Suprapubic skin (tissue), 4 donors: ENCODE measurements around the gene TWIST2. TPM values are rescaled to one million over a fixed set of nuclear protein-coding genes. Genes with fewer than 3 reads are reported as not detected.

Experiments used
- DNase-seq, 2 donors: peaks; one replicate each; pipeline ENCODE4 v3.0.0-alpha.2; 2019; ENCODE audit warnings: low spot score in 2 of 2
- H3K27ac ChIP-seq: fragments of 200-600 bp; sonication (generic); one replicate; pipeline ENCODE4 v1.5.1; 2019
- H3K27me3 ChIP-seq: fragments of 200-600 bp; sonication (generic); one replicate; pipeline ENCODE4 v1.5.1; 2019
- H3K36me3 ChIP-seq: fragments of 200-600 bp; sonication (generic); one replicate; pipeline ENCODE4 v1.5.1; 2019
- H3K4me1 ChIP-seq: fragments of 200-600 bp; sonication (generic); one replicate; pipeline ENCODE4 v1.5.1; 2019
- H3K4me3 ChIP-seq: fragments of 200-600 bp; sonication (generic); one replicate; pipeline ENCODE4 v1.5.1; 2019; ENCODE audit warnings: mild to moderate bottlenecking
- H3K9me3 ChIP-seq: fragments of 200-600 bp; sonication (generic); one replicate; pipeline ENCODE4 v1.5.1; 2019
- EP300 ChIP-seq: sonication (generic); formaldehyde crosslinking; IDR thresholded peaks from one replicate; pipeline ENCODE4 v1.6.1; 2017; ENCODE audit warnings: antibody characterized with exemption
- POLR2A ChIP-seq, 2 donors: fragments of 450-650 bp; IDR thresholded peaks; one replicate each; pipeline ENCODE4 v1.6.1; 2017; ENCODE audit warnings: antibody characterized with exemption in 2 of 2, mild to moderate bottlenecking in 2 of 2, moderate library complexity in 2 of 2
- POLR2AphosphoS5 ChIP-seq, 3 donors: sonication (generic); formaldehyde crosslinking; IDR thresholded peaks; one replicate each; pipeline ENCODE4 v1.6.1; 2017; ENCODE audit warnings: antibody characterized with exemption in 3 of 3
- WGBS: methylation state at CpG from one replicate; pipeline ENCODE4 v1.1.5; 2018; 5-methylcytosine and 5-hydroxymethylcytosine counted together
- total RNA-seq, 4 donors: library from RNA; depleted of rRNA; stranded (reverse); fragments of >200 nt; gene quantifications; one replicate each; pipeline ENCODE4 v1.1.0, GENCODE V29; 2016
- TF ChIP-seq, protein P1 (sequence below), 2 donors: fragments of 200-600 bp in 1 of 2; fragments of 450-650 bp in 1 of 2; sonication (generic) in 1 of 2; IDR thresholded peaks; one replicate each; pipeline ENCODE4 v1.5.1; 2016 to 2019; ENCODE audit warnings: antibody characterized with exemption in 2 of 2, mild to moderate bottlenecking in 1 of 2, moderate library complexity in 1 of 2

The TWIST2 gene
- total RNA-seq, 4 donors from 2014 or later: 14.7 to 72.7 (median 30.4) TPM

- H3K4me1 ChIP-seq: no peaks in the 10 kb centered on the region
- DNase-seq: no peak
- H3K9me3 ChIP-seq: no peaks in the 10 kb centered on the region
- H3K27ac ChIP-seq: no peak overlapping the region
- peaks cover 14% of the 10 kb centered on the region for H3K27me3 ChIP-seq
- H3K4me3 ChIP-seq: no peak overlapping the region
- 71% methylated on average over 15 of the region's 16 CpGs for WGBS
- no peaks in the 10 kb centered on the region for H3K36me3 ChIP-seq
- TF ChIP-seq POLR2AphosphoS5 (IDR thresholded peaks at IDR 0.05) (no peak), EP300 (no peak), POLR2A (IDR thresholded peaks at IDR 0.05) (no peak)
- TF ChIP-seq, protein P1, sequence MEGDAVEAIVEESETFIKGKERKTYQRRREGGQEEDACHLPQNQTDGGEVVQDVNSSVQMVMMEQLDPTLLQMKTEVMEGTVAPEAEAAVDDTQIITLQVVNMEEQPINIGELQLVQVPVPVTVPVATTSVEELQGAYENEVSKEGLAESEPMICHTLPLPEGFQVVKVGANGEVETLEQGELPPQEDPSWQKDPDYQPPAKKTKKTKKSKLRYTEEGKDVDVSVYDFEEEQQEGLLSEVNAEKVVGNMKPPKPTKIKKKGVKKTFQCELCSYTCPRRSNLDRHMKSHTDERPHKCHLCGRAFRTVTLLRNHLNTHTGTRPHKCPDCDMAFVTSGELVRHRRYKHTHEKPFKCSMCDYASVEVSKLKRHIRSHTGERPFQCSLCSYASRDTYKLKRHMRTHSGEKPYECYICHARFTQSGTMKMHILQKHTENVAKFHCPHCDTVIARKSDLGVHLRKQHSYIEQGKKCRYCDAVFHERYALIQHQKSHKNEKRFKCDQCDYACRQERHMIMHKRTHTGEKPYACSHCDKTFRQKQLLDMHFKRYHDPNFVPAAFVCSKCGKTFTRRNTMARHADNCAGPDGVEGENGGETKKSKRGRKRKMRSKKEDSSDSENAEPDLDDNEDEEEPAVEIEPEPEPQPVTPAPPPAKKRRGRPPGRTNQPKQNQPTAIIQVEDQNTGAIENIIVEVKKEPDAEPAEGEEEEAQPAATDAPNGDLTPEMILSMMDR (IDR thresholded peaks at IDR 0.05): no peak
Observed at GRCh38 chr2:238916176-238916874, 68.4 kb downstream of the TWIST2 start.

GRCh38 chr2:238916875-238917590 is 69.1 kb downstream of the TWIST2 start:
- 63% methylated on average over 8 of the region's 14 CpGs for WGBS
- Histone ChIP-seq H3K27me3 (peaks cover 16% of the 10 kb centered on the region), H3K27ac (no peak overlapping the region), H3K4me1 (no peaks in the 10 kb centered on the region), H3K36me3 (no peaks in the 10 kb centered on the region), H3K9me3 (no peaks in the 10 kb centered on the region), H3K4me3 (no peak overlapping the region)
- DNase-seq: peak; percentile 61 to 69
- TF ChIP-seq EP300 (no peak), POLR2A (IDR thresholded peaks at IDR 0.05) (no peak), POLR2AphosphoS5 (IDR thresholded peaks at IDR 0.05) (no peak)
- TF ChIP-seq, protein P1 (IDR thresholded peaks at IDR 0.05): no peak

DNA sequence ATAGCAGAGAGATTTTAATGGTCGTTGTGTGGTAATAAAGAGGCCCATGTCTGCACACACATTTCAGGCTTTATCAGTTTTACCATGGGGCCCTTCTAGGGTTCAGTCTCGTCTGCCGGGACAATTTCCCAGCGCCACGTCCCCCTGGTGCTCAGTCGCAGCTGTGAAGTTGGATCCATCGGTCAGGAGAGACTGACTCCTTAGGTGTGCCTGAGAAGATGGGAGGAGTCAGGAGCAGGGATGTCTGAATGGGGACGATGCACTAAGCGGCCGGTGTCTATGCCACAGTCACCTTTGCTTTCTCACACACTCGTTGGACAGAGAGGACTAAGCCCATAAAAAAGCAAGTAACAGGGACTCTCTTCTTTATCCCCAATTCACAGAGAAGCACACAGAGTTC is 71.4 kb downstream of the TWIST2 start:
- WGBS: 73% methylated on average over 11 of the region's 11 CpGs
- Histone ChIP-seq H3K36me3 (no peaks in the 10 kb centered on the region), H3K4me1 (no peaks in the 10 kb centered on the region), H3K9me3 (no peaks in the 10 kb centered on the region), H3K4me3 (no peak overlapping the region), H3K27me3 (peaks cover 16% of the 10 kb centered on the region), H3K27ac (no peak overlapping the region)
- no peak for TF ChIP-seq EP300
- TF ChIP-seq POLR2A (IDR thresholded peaks at IDR 0.05): no peak
- TF ChIP-seq, protein P1 (IDR thresholded peaks at IDR 0.05): no peak
- TF ChIP-seq POLR2AphosphoS5 (IDR thresholded peaks at IDR 0.05): no peak
- DNase-seq: peak in 1 of 2 donors; percentile 8

GRCh38 chr2:238920053-238920452 is 72.2 kb downstream of the TWIST2 start:
- 64% methylated on average over 3 of the region's 3 CpGs for WGBS
- Histone ChIP-seq H3K27me3 (peaks cover 12% of the 10 kb centered on the region), H3K27ac (no peak overlapping the region), H3K4me1 (no peaks in the 10 kb centered on the region), H3K4me3 (no peak overlapping the region), H3K36me3 (no peaks in the 10 kb centered on the region), H3K9me3 (no peaks in the 10 kb centered on the region)
- peak in 1 of 2 donors; percentile 65 for DNase-seq
- TF ChIP-seq, protein P1 (IDR thresholded peaks at IDR 0.05): no peak
- TF ChIP-seq POLR2AphosphoS5 (IDR thresholded peaks at IDR 0.05): no peak
- TF ChIP-seq EP300: no peak
- TF ChIP-seq POLR2A (IDR thresholded peaks at IDR 0.05): no peak

- no peak for TF ChIP-seq POLR2A (IDR thresholded peaks at IDR 0.05)
- no peak for TF ChIP-seq EP300
- no peak for TF ChIP-seq POLR2AphosphoS5 (IDR thresholded peaks at IDR 0.05)
- TF ChIP-seq, protein P1 (IDR thresholded peaks at IDR 0.05): no peak
- Histone ChIP-seq H3K4me3 (no peak overlapping the region), H3K27me3 (peaks cover 12% of the 10 kb centered on the region), H3K27ac (no peak overlapping the region), H3K9me3 (no peaks in the 10 kb centered on the region), H3K36me3 (no peaks in the 10 kb centered on the region), H3K4me1 (no peaks in the 10 kb centered on the region)
- DNase-seq: peak; percentile 40 to 56
- 72% methylated on average over 4 of the region's 4 CpGs for WGBS
Observed at GRCh38 chr2:238920601-238921001, 72.7 kb downstream of the TWIST2 start.
